Thyroid gland (tissue), 4 donors: ENCODE measurements around the gene NPHP4. TPM values are rescaled to one million over a fixed set of nuclear protein-coding genes. Genes with fewer than 3 reads are reported as not detected.
"Not testable (repeated sequence)": the region's sequence is repeated elsewhere in the genome, so short reads cannot be mapped to it uniquely, and the experiment has no call there.

Experiments
- DNase-seq, 2 donors: peaks; one replicate each; pipeline ENCODE4 v3.0.0-alpha.2; 2019
- H3K27ac ChIP-seq, 3 donors: fragments of 200-600 bp; sonication (generic); 1 replicate in 2 of 3; 2 replicates in 1 of 3; pipeline ENCODE4 v1.5.1; 2016 to 2019; ENCODE audit warnings: mild to moderate bottlenecking in 1 of 3, moderate library complexity in 1 of 3
- H3K27me3 ChIP-seq: fragments of 200-600 bp; sonication (generic); one replicate; pipeline ENCODE4 v1.5.1; 2019
- H3K36me3 ChIP-seq, 2 donors: fragments of 200-600 bp; sonication (generic); one replicate each; pipeline ENCODE4 v1.5.1; 2016 to 2019
- H3K4me1 ChIP-seq, 2 donors: fragments of 200-600 bp; sonication (generic); one replicate each; pipeline ENCODE4 v1.5.1; 2017 to 2019
- H3K4me3 ChIP-seq, 3 donors: fragments of 200-600 bp; sonication (generic); replicated peaks in 1 of 3; 1 replicate in 2 of 3; 2 replicates in 1 of 3; pipeline ENCODE4 v1.5.1; 2016; ENCODE audit warnings: mild to moderate bottlenecking in 1 of 3
- H3K9me3 ChIP-seq: fragments of 200-600 bp; sonication (generic); one replicate; pipeline ENCODE4 v1.5.1; 2017
- POLR2A ChIP-seq, 2 donors: fragments of 450-650 bp; IDR thresholded peaks; one replicate each; pipeline ENCODE4 v1.6.1; 2017; ENCODE audit warnings: antibody characterized with exemption in 2 of 2, mild to moderate bottlenecking in 2 of 2, moderate library complexity in 1 of 2
- WGBS, 2 donors: methylation state at CpG; one replicate each; pipeline ENCODE4 v1.1.5; 2017; 5-methylcytosine and 5-hydroxymethylcytosine counted together
- intact Hi-C: fragments of 100-400 bp; cut with DNase I; formaldehyde crosslinking; loops from one replicate; pipeline ENCODE4 v1.15.1; 2023
- total RNA-seq, 4 donors: library from RNA; depleted of rRNA; stranded (reverse); fragments of >200 nt; gene quantifications; one replicate each; pipeline ENCODE4 v1.2.3, GENCODE V29; 2016
- TF ChIP-seq, protein P1 (sequence below), 6 experiments: fragments of 200-600 bp in 3 of 6; fragments of 450-650 bp in 3 of 6; sonication (generic) in 3 of 6; IDR thresholded peaks; one replicate each; pipeline ENCODE4 v1.5.1; 2016 to 2019; ENCODE audit warnings: antibody characterized with exemption in 6 of 6, mild to moderate bottlenecking in 2 of 6, inconsistent platforms in 1 of 6, moderate library complexity in 1 of 6

Gene NPHP4
- total RNA-seq, 4 donors from 2014 or later = 24.3 to 48.3 (median 30.4) TPM

DNA sequence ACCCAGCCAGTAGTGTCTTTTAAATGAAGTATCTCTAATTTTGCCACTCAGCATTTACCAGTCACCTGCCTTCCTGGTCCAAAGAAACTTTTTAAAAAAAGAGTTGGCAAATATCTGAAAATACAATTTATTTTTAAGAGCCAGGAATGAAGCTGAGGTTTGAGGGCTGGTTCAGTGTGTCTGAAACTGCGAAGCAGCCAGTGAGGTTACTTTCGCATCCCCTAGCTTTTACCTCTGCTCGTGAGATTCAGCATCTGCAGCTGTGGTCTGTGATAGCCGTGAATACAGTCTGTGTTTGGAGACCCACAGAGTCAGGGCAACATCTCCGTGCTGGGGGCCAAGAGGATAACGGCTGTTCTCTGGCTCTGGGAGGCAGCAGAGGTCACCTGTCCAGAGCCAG lies 32.2 kb upstream of the NPHP4 start:
- intact Hi-C loops = no loop called here
- 90 to 92% methylated on average over 6 of the region's 6 CpGs for WGBS, 2 donors
- Histone ChIP-seq H3K4me1 (peaks cover 4% of the 10 kb centered on the region in 2 donors), H3K4me3 (no peak overlapping the region), H3K36me3 (no peaks in the 10 kb centered on the region), H3K27ac (no peak overlapping the region), H3K27me3 (no peaks in the 10 kb centered on the region), H3K9me3 (no peaks in the 10 kb centered on the region)
- DNase-seq = no peak
- no peak for TF ChIP-seq POLR2A (IDR thresholded peaks at IDR 0.05)
- TF ChIP-seq, protein P1, sequence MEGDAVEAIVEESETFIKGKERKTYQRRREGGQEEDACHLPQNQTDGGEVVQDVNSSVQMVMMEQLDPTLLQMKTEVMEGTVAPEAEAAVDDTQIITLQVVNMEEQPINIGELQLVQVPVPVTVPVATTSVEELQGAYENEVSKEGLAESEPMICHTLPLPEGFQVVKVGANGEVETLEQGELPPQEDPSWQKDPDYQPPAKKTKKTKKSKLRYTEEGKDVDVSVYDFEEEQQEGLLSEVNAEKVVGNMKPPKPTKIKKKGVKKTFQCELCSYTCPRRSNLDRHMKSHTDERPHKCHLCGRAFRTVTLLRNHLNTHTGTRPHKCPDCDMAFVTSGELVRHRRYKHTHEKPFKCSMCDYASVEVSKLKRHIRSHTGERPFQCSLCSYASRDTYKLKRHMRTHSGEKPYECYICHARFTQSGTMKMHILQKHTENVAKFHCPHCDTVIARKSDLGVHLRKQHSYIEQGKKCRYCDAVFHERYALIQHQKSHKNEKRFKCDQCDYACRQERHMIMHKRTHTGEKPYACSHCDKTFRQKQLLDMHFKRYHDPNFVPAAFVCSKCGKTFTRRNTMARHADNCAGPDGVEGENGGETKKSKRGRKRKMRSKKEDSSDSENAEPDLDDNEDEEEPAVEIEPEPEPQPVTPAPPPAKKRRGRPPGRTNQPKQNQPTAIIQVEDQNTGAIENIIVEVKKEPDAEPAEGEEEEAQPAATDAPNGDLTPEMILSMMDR (IDR thresholded peaks at IDR 0.05) = no peak

DNA sequence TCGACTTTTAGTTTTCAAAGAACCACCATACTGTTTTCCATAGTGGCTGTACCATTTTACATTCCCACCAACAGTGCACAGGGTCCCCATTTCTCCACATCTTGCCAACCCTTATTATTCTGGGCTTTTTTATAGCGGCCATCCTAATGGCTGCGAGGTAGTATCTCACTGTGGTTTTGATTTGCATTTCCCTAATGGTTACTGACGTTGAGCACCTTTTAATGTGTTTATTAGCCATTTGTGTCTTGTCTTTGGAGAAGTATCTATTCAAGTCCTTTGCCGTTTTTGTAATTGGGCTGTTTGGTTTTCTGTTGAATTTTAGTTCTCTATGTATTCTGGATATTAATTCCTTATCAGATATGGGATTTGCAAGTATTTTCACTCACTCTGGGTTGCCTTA lies 31.1 kb upstream of the NPHP4 start:
- H3K4me3 ChIP-seq = no peak overlapping the region
- peaks cover 4% of the 10 kb centered on the region in 2 donors for H3K4me1 ChIP-seq
- no peak for TF ChIP-seq POLR2A (IDR thresholded peaks at IDR 0.05)
- TF ChIP-seq, protein P1 (IDR thresholded peaks at IDR 0.05) = no peak
- H3K36me3 ChIP-seq = no peaks in the 10 kb centered on the region
- 88 to 91% methylated on average over 5 of the region's 5 CpGs for WGBS, 2 donors
- no peaks in the 10 kb centered on the region for H3K9me3 ChIP-seq
- H3K27me3 ChIP-seq = no peaks in the 10 kb centered on the region
- DNase-seq = no peak
- intact Hi-C loops = no loop called here
- no peak overlapping the region for H3K27ac ChIP-seq

DNA sequence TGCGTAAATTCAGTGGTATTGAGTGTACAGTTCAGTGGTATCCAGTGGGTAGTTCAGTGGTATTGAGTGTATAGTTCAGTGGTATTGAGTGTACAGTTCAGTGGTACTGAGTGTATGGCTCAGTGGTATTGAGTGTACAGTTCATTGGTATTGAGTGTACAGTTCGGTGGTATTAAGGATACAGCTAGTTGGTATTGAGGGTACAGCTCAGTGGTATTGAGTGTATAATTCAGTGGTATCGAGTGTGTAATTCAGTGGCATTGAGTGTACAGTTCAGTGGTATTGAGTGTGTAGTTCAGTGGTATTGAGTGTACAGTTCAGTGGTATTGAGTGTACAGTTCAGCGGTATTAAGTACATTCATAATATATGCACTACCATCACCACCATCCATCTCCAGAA lies 30.0 kb upstream of the NPHP4 start:
- WGBS, 2 donors = 89 to 92% methylated on average over 4 of the region's 4 CpGs
- intact Hi-C loops = no loop called here
- TF ChIP-seq, protein P1 (IDR thresholded peaks at IDR 0.05) = no peak
- no peak for TF ChIP-seq POLR2A (IDR thresholded peaks at IDR 0.05)
- H3K4me1 ChIP-seq = peaks cover 4% of the 10 kb centered on the region in 2 donors
- no peaks in the 10 kb centered on the region for H3K27me3 ChIP-seq
- no peak for DNase-seq
- H3K27ac ChIP-seq = no peak overlapping the region
- H3K36me3 ChIP-seq = no peaks in the 10 kb centered on the region
- H3K4me3 ChIP-seq = no peak overlapping the region
- H3K9me3 ChIP-seq = no peaks in the 10 kb centered on the region

DNA sequence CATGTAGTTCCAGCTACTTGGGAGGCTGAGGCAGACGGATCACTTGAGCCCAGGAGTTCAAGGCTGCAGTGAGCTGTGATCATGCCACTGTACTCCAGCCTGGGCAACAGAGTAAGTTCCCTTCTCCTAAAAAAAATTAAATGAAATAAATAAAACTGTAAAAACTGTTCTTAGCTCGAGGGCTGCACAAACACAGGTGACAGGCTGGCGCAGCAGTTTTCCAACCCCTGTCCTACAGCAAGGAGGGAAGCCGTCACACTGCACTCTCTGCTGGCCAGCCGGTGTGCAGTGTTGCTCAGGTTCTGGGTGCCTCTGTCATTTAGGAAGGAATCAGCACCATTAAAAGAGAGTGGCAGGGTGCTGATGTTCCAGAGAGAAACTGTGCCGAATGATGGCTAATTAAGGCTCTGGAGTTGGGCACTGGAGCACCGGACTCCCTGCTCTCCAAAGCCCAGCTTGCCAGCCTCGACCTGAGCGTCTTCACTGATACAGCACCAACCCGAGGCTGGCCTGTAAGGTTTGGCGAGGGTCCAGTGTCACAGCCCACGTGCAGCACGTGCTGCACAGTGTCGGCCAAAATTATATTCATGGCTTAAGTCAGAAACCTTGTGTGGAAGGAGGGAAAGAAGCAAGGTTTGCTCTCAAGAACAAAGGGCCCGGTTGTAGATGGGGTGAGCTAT lies 27.1 kb upstream of the NPHP4 start:
- intact Hi-C loops = no loop called here
- 84 to 86% methylated on average over 15 of the region's 15 CpGs for WGBS, 2 donors
- no peaks in the 10 kb centered on the region for H3K9me3 ChIP-seq

DNA sequence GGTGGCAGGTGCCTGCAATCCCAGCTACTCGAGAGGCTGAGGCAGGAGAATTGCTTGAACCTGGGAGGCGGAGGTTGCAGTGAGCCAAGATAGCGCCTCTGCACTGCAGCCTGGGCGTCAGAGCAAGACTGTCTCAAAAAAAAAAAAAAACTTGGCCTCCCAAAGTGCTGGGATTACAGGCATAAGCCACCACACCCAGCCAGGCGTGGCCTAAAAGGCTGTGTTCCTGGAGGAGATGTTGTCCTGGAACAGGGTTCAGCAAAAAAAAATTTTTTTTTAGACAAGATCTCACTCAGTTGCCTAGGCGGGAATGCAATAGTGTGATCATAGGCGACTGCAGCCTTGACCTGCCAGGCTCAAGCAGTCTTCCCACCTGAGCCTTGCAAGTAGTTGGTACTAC lies 25.4 kb upstream of the NPHP4 start:
- H3K27me3 ChIP-seq, H3K36me3 ChIP-seq, H3K9me3 ChIP-seq, H3K27ac ChIP-seq, intact Hi-C loops, DNase-seq, H3K4me1 ChIP-seq, H3K4me3 ChIP-seq: not testable (repeated sequence)
- 84 to 93% methylated on average over 7 of the region's 7 CpGs for WGBS, 2 donors

More for the DNA sequence above, 27.1 kb upstream of the NPHP4 start:
- DNase-seq = no peak
- H3K27me3 ChIP-seq = no peaks in the 10 kb centered on the region
- no peak overlapping the region for H3K27ac ChIP-seq
- TF ChIP-seq, protein P1 (IDR thresholded peaks at IDR 0.05) = no peak
- no peak for TF ChIP-seq POLR2A (IDR thresholded peaks at IDR 0.05)
- no peak overlapping the region for H3K4me3 ChIP-seq
- no peaks in the 10 kb centered on the region for H3K4me1 ChIP-seq
- no peaks in the 10 kb centered on the region for H3K36me3 ChIP-seq
